GM10847 (cell line): ENCODE results near the gene KCMF1.

Experiments used
- POLR2A ChIP-seq: IDR thresholded peaks from 2 replicates; pipeline ENCODE4 v1.6.1; 2011; ENCODE audit not compliant: insufficient read length; ENCODE audit errors: extremely low read depth

KCMF1 gene

GRCh38 chr2:85033388-85033787 is 62.4 kb downstream of the KCMF1 start:
- no peak for TF ChIP-seq POLR2A

- no peak for TF ChIP-seq POLR2A
Measured at GRCh38 chr2:85034158-85034557, 63.2 kb downstream of the KCMF1 start.

DNA sequence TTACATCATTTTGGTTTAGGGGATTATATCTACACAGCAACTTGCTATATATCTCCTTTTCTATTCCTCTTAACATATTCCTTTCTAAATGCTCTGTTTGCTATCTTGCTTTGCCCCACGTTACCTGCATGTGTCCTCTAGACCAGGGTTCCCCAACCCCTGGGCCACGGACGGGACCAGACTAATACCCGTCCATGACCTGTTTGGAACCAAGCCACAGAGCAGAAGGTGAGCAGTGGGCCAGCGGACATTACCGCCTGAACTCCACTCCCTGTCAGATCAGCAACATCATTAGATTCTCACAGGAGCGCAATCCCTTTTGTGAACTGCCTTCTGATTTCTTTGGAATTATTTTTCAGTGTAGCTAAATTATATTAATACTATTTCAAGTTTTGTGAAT is 66.7 kb downstream of the KCMF1 start:
- TF ChIP-seq POLR2A, result no peak

- TF ChIP-seq POLR2A, result no peak
Measured at GRCh38 chr2:85042330-85042729, 71.4 kb downstream of the KCMF1 start.

- no peak for TF ChIP-seq POLR2A
Measured at GRCh38 chr2:85048534-85048933, 77.6 kb downstream of the KCMF1 start.

- no peak for TF ChIP-seq POLR2A
Measured at GRCh38 chr2:85049236-85049635, 78.3 kb downstream of the KCMF1 start.

- no peak for TF ChIP-seq POLR2A
Measured at GRCh38 chr2:85053802-85054201, 82.8 kb downstream of the KCMF1 start.

DNA sequence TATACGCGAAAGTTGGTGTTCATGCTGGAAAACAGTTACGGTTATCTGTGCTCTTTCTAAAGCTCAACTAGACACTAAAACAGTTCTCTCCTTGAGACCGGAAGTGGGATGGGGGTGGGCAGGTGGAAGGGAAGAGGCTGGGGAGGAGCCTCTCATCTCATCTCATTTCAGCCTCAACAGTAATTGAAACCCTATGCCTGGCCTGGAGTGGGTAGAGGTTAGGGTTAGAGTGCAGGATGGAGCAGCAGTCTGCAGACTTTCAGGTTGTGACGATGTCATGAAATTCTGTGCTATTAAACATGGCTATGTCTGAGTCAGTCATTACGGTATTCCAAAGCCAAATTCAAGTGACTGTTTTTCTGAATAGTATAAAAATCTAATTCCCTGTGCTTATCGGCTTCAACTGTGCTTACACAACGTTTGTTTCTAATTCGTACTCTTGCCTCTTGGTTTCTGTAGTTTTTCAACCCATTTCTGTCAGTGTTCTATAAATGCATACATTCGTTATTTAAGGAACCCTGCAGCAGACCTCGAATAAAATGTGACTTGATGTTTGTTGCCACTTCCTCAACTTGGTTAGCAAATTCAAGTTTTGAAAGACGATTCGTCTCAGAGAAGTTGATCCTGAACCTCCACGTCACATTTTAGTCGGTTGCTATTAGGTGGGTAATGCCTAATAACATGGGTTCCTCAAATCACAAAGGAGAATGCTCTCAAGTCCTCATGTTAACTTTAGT is 86.4 kb downstream of the KCMF1 start:
- TF ChIP-seq POLR2A, result no peak

DNA sequence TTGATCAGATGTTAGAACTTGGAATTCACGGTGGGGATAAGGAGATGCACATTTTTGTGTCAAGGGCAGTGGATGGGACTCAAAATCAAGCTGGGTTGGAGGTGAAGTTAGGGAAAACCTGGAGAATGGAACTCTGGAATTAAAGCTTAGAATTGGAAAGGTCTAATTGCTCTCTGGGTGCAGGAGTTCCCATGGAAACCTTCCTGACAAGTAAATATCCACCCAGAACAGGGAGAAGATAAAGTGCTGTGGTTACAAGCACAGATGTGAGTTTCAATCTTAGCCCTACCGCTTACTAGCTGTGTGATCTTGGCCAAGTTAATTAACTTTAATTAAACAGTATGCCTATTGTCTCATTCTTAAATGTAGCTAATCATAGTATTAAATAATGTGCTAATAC is 90.9 kb downstream of the KCMF1 start:
- TF ChIP-seq POLR2A, result no peak

DNA sequence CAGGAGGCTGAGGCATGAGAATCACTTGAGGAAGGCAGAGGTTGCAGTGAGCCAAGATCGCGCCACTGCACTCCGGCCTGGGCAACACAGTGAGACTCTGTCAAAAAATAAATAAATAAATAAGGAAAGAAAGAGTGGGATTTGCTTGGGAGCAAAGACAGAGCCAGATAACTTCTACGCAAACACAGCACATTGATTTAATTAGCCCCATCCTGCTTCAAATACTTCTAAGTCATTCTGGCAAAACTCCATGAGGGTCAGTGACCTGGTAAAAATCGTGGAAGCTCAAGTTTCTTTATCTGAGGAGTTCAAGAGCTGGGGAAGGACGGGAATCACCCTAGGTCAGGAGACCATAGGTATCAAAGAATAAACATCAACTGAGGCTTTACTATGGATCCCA is 91.6 kb downstream of the KCMF1 start:
- no peak for TF ChIP-seq POLR2A

GRCh38 chr2:85063981-85064599 is 93.1 kb downstream of the KCMF1 start:
- no peak for TF ChIP-seq POLR2A

DNA sequence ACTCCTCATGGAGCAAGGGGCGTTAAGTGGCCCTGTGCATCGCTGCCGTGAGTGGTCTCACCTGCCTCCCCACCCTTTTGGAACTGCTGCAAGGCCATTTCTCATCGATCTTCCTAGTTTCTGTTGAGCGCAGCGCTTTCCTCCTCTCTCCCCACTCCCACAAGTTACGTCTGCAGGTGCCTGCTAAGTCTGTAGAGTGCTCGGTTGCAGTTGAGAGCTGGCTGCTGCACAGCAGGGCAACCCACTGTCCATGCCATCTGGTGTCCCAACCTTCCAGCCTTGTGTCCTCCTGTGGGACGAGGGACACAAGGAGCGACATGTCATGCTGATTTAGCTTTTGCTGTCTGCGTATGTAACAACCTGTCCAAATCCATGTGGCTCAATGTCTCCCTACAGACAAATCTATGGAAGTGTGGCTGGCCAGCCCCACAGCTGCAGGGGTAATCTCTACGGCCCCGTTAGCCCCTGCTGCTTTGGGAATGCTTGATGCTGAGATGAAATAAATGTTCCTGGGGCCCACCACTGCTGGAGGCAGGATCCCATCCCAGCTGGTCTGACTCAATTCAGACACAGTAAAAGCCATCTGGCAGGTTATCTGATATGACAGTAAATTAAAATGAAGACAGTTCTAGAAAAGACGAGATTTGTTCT is 94.1 kb downstream of the KCMF1 start:
- TF ChIP-seq POLR2A, result no peak

DNA sequence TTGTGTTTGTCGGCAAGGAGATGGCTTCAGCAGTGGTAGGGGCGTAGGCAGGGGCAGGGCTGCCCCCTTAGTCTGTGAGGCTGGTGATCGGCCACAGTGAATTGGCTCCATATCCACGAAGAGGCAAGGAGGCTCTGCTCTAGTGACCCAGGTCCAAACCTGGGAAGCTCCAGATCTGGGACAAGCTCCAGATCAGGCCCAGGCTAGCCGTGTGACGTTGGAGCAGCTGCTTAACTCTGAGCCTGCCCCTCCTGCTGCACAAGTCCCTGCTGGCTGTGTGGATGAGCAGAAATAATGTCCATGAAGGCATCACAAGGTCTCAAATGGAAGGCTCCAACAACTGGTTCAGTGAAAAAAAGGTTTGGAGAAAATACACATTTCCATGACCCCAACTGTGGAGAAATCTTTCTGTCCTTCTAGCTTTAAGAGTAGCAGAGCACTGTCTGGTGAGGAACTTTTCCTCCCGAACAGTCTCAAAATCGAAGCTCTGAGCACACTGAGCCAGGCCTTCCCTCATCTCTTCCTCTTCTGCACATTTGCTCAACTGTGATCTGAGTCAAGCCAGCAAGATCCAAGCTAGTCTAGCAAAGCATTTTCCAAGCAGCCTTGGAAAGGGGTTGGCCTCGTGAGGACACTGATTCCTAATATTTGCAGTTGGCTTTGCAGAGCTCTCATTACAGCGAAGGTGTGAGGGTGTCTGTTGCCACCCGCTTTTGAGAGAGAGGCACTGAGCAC is 95.2 kb downstream of the KCMF1 start:
- no peak for TF ChIP-seq POLR2A

DNA sequence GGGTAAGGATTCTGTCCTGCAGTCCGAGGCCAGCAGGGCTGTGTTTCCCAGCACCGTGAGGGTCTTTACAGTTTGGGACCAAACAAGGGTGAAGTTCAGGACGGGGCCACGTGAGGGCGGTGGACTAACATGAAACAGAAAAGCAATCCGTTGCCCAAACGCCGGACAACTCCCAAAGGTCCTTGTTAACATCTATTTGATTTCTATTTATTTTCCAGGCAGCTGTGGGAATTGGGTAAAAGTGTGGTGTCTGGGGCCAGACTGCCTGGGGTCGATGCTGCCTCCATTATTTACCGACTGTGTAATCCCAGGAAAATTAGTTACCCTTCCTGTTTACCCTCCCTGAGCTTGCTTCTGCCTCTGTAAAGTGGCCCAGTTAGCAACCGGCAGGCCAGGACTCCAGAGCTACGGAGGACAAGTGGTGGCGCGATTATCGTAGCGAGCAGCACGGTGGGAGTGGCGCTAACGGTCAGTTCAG is 96.0 kb downstream of the KCMF1 start:
- TF ChIP-seq POLR2A, result no peak

DNA sequence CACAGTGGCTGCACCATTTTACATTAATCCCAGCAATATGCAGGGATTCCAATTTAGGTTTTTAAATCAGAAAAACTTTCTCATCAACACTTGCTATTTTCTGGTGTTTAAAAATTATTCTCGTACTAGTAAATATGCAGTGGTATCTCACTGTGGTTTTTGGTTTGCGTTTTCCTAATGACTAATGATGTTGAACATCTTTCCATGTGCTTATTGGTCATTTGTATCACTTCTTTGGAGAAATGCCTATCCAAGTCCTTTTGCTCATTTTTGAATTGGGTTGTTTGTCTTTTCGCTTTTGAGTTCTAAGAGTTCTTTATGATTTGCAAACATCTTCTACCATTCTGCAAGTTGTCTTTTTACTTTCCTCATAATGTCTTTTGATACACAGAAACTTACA is 100.1 kb downstream of the KCMF1 start:
- no peak for TF ChIP-seq POLR2A

- no peak for TF ChIP-seq POLR2A
Measured at GRCh38 chr2:85073033-85073432, 102.1 kb downstream of the KCMF1 start.
